Kasumi-1 (cell line): ENCODE data around the gene TP53TG3E.
"Not testable (repeated sequence)": the region's sequence is repeated elsewhere in the genome, so short reads cannot be mapped to it uniquely, and the experiment has no call there.

Experiments used
- DNase-seq, 2 experiments: peaks; one replicate each; lab custom pipeline; 2025; lab: John Stamatoyannopoulos, UW

The TP53TG3E gene

GRCh38 chr16:33304006-33304405 is at the start of gene TP53TG3E:
TP53TG3E (plus strand) TSS chr16:33304306; CDS start chr16:33304374, 68 bp downstream.
- DNase-seq = not testable (repeated sequence)

- not testable (repeated sequence) for DNase-seq
Measured at GRCh38 chr16:33336226-33337012, 32.3 kb downstream of the TP53TG3E start.

GRCh38 chr16:33337627-33338542 is 33.8 kb downstream of the TP53TG3E start:
- DNase-seq = not testable (repeated sequence)

- not testable (repeated sequence) for DNase-seq
Measured at GRCh38 chr16:33338543-33338951, 34.4 kb downstream of the TP53TG3E start.

GRCh38 chr16:33339093-33340061 is 35.3 kb downstream of the TP53TG3E start:
- not testable (repeated sequence) for DNase-seq
